ENCODE results near the gene NINJ2.

NINJ2 gene

GRCh38 chr12:546920-547845 is 116.1 kb downstream of the NINJ2 start:
- DNase-seq (ENCODE audit: low read depth), result peak; percentile 31

- DNase-seq (ENCODE audit: low read depth), result no peak
Observed at GRCh38 chr12:546265-546919, 116.9 kb downstream of the NINJ2 start.

GRCh38 chr12:545835-546234 is 117.4 kb downstream of the NINJ2 start:
- no peak for DNase-seq (ENCODE audit: low read depth)

GRCh38 chr12:544941-545635 is 118.2 kb downstream of the NINJ2 start:
- DNase-seq (ENCODE audit: low read depth), result no peak

GRCh38 chr12:544142-544541 is 119.1 kb downstream of the NINJ2 start:
- no peak for DNase-seq (ENCODE audit: low read depth)

GRCh38 chr12:543114-543451 is 120.2 kb downstream of the NINJ2 start:
- no peak for DNase-seq (ENCODE audit: low read depth)

GRCh38 chr12:542395-543113 is 120.7 kb downstream of the NINJ2 start:
- DNase-seq (ENCODE audit: low read depth), result no peak

- no peak for DNase-seq (ENCODE audit: low read depth)
Observed at GRCh38 chr12:541676-542324, 121.4 kb downstream of the NINJ2 start.

GRCh38 chr12:539540-540310 is 123.5 kb downstream of the NINJ2 start:
- DNase-seq (ENCODE audit: low read depth), result no peak

- no peak for DNase-seq (ENCODE audit: low read depth)
Observed at GRCh38 chr12:538731-539539, 124.3 kb downstream of the NINJ2 start.

- DNase-seq (ENCODE audit: low read depth), result no peak
Observed at GRCh38 chr12:537772-538171, 125.5 kb downstream of the NINJ2 start.

GRCh38 chr12:536751-537245 is 126.4 kb downstream of the NINJ2 start:
- DNase-seq (ENCODE audit: low read depth), result no peak

GRCh38 chr12:535396-535795 is 127.8 kb downstream of the NINJ2 start:
- no peak for DNase-seq (ENCODE audit: low read depth)

GRCh38 chr12:534216-534615 is 129.0 kb downstream of the NINJ2 start:
- no peak for DNase-seq (ENCODE audit: low read depth)

- no peak for DNase-seq (ENCODE audit: low read depth)
Observed at GRCh38 chr12:533718-534117, 129.5 kb downstream of the NINJ2 start.

GRCh38 chr12:532908-533565 is 130.2 kb downstream of the NINJ2 start:
- no peak for DNase-seq (ENCODE audit: low read depth)

- no peak for DNase-seq (ENCODE audit: low read depth)
Observed at GRCh38 chr12:531951-532585, 131.2 kb downstream of the NINJ2 start.

- DNase-seq (ENCODE audit: low read depth), result no peak
Observed at GRCh38 chr12:530821-531220, 132.4 kb downstream of the NINJ2 start.

GRCh38 chr12:530308-530707 is 132.9 kb downstream of the NINJ2 start:
- no peak for DNase-seq (ENCODE audit: low read depth)
